Mesodermal cell (in vitro differentiated cells): ENCODE data around the gene PLEKHH3.
"Not testable (repeated sequence)": the region's sequence is repeated elsewhere in the genome, so short reads cannot be mapped to it uniquely, and the experiment has no call there.

Source experiments
- H3K27ac ChIP-seq: 2 replicates; pipeline ENCODE4 v1.7.0; 2013; ENCODE audit warnings: mild to moderate bottlenecking, low read depth, low read length, moderate library complexity; ENCODE audit not compliant: severe bottlenecking
- H3K36me3 ChIP-seq: 2 replicates; pipeline ENCODE4 v1.7.1; 2013; ENCODE audit warnings: mild to moderate bottlenecking, low read length, moderate library complexity; ENCODE audit not compliant: control insufficient read depth, insufficient read depth
- H3K4me1 ChIP-seq: one replicate; pipeline ENCODE4 v1.7.1; 2013; ENCODE audit warnings: mild to moderate bottlenecking, low read length; ENCODE audit not compliant: insufficient read depth, control insufficient read depth, poor library complexity, severe bottlenecking
- H3K4me3 ChIP-seq: 2 replicates; pipeline ENCODE4 v1.7.0; 2013; ENCODE audit warnings: low read length, control low read depth, mild to moderate bottlenecking; ENCODE audit not compliant: insufficient read depth, poor library complexity, severe bottlenecking; ENCODE audit errors: extremely low read depth
- H3K9me3 ChIP-seq: 2 replicates; pipeline ENCODE4 v1.7.1; 2013; ENCODE audit warnings: mild to moderate bottlenecking, low read length, moderate library complexity; ENCODE audit not compliant: control insufficient read depth
- WGBS, 2 experiments: methylation state at CpG; one replicate each; pipeline ENCODE4 v1.1.5; 2013; ENCODE audit warnings: missing lambda C conversion rate in 2 of 2; ENCODE audit not compliant: insufficient coverage in 2 of 2; 5-methylcytosine and 5-hydroxymethylcytosine counted together

Gene PLEKHH3

DNA sequence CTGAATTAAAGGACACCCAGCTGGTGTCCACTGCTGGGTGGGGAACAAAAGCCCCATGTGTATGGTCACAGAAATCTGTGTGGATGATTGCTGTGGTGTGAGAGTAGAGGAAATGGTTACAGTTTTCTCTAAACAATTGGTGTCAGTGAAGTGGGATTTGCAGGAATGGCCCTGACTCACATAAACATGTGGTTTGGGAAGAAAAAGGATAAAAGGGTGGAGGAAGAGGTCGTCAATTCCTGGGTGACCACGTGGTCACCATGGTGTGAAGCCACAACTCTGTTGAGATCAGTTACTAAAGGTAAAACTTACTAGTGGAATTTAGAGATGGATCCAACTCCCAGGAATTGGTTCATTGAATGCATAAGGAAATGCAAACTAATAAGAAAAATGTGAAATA lies 21.3 kb downstream of the PLEKHH3 start:
- Histone ChIP-seq H3K4me3 (no peak overlapping the region), H3K9me3 (peaks cover 5% of the 10 kb centered on the region), H3K27ac (no peak overlapping the region), H3K4me1 (peaks cover 8% of the 10 kb centered on the region), H3K36me3 (no peaks in the 10 kb centered on the region)
- WGBS, 2 experiments, result 80% methylated on average over 2 of the region's 2 CpGs

DNA sequence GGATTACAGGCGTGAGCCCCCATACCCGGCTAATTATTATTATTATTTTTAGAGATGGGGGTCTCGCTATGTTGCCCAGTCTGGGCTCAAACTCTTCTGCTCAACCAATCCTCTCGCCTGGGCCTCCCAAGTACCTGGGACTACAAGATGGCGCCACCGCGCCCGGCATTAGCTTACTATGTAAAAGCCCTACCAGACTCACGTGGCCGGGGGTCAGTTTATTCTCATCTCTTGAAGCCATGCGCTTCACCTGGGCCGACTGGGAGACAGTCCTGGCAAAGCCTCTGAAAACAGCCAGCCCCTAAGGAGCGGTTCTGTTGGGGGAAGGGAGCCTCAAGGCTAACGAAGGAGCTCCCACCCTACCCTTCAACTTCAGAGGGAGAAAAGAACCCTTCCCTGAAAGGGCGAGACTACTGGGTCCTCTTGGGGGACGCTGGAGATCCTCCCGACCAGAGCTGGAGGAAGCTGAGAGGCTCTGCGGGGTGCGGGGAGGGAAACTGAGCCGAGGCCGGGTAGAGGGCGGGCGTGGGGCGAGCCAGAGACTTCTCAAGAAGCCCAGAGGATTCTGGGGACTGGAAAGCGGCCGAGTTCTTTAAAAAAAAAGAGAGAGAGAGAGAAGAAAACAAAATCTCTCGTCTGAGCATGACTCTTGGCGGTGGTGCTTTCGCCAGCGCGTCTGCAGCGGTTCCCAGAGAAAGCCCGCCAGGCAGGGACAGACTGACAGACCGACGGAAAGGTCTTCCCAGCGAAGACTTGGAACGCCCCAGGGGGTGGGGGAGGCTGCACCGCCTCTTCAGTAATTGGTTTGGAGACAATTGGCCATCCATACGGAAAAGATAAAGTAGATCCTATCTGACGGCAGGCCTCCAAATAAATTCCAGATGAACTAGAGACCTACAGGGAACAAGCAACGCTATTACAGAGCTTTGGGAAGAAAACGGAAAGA lies 23.3 kb downstream of the PLEKHH3 start:
- peaks cover 8% of the 10 kb centered on the region for H3K4me1 ChIP-seq
- H3K27ac ChIP-seq, result peak overlapping the region; percentile 72
- peak overlapping the region; percentile 8 for H3K4me3 ChIP-seq
- no peaks in the 10 kb centered on the region for H3K36me3 ChIP-seq
- WGBS, 2 experiments, result 32 to 49% methylated on average over 31 of the region's 42 CpGs
- peaks cover 4% of the 10 kb centered on the region for H3K9me3 ChIP-seq

DNA sequence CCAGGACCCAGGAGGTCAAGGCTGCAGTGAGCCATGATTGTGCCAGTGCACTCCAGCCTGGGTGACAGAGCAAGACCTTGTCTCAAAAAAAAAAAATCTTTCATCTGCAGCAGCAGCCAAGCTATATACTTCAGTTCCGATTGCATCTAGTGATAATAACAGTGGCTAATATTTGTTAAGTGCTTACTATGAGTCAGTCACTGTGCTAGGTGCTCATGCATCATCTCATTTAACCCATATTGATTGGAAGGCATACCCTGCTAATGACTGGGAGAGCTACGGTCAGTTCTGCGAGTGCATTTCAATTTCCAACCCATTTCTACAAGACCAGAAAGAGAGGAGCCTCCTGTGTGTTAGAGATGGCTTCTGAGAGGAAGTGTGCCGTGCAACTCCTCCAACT lies 25.4 kb downstream of the PLEKHH3 start:
- no CpG with 5 or more reads among the region's 4 CpGs for WGBS, 2 experiments
- Histone ChIP-seq H3K9me3 (no peaks in the 10 kb centered on the region), H3K4me3 (no peak overlapping the region), H3K4me1 (peaks cover 8% of the 10 kb centered on the region), H3K36me3 (no peaks in the 10 kb centered on the region), H3K27ac (no peak overlapping the region)

DNA sequence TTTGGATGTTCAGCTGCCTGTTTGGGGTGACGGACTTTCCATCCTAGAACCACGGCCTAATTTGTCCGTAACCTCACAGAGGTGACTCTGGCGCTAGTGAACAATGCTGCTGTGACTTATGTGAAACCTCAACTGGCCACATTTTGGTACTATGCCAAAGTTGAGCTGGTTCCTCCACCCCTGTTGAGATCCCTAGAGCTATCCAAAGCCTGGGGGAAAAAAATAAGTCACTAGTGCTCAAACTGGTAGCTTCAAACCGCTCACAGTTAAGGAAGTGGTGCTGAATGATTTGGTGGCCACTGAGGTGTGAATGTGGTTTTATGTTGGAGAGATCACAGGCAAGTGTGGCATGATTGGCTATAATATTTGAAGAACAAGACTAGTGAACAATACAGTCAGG lies 29.0 kb downstream of the PLEKHH3 start:
- Histone ChIP-seq H3K9me3 (no peaks in the 10 kb centered on the region), H3K4me3 (no peak overlapping the region), H3K4me1 (no peaks in the 10 kb centered on the region), H3K36me3 (no peaks in the 10 kb centered on the region), H3K27ac (no peak overlapping the region)
- WGBS, 2 experiments, result 91 to 96% methylated on average over 5 of the region's 5 CpGs

DNA sequence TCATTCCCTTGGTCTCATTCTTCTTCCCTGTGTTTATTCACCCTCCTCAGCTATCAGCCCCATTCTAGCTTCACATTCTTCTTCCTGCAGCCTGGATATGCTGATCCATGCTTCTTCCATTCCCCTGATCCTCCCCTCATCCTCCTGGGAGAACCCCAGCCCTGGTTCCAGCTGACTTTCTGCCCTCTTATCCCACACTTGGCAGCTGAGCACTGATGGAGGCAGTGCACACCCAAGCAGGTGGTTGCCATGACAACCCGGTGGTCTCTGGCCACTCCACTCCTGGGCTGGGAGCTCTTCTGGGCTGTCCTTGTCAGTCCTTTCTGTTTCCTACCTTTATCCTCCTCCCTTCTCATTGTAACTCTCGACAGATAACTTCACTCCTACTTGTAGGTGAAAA lies 34.5 kb downstream of the PLEKHH3 start:
- WGBS, 2 experiments, result 40 to 71% methylated on average over 1 to 2 of the region's 2 CpGs
- no peak overlapping the region for H3K27ac ChIP-seq
- H3K9me3 ChIP-seq, result no peaks in the 10 kb centered on the region
- no peak overlapping the region for H3K4me3 ChIP-seq
- H3K4me1 ChIP-seq, result no peaks in the 10 kb centered on the region
- H3K36me3 ChIP-seq, result no peaks in the 10 kb centered on the region

DNA sequence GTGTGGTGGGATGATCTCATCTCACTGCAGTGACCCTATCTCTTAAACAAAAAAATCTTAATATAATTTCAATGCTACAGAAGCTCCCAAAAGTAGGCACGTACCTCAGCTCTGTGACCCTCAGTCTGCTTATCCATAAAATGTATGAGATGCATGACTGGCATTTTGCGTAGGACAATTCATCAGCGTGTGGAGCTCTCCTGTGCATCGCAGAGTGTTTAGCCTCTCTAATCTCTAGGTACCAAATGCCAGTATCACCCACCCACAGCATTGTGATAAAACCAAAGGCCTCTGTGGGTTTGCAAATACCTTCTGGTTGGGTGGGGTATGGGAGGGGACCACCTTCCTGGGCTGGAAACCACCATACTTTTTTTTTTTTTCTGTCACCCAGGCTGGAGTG lies 36.7 kb downstream of the PLEKHH3 start:
- H3K4me3 ChIP-seq, result no peak overlapping the region
- WGBS, 2 experiments, result 96 to 100% methylated on average over 1 to 3 of the region's 4 CpGs

DNA sequence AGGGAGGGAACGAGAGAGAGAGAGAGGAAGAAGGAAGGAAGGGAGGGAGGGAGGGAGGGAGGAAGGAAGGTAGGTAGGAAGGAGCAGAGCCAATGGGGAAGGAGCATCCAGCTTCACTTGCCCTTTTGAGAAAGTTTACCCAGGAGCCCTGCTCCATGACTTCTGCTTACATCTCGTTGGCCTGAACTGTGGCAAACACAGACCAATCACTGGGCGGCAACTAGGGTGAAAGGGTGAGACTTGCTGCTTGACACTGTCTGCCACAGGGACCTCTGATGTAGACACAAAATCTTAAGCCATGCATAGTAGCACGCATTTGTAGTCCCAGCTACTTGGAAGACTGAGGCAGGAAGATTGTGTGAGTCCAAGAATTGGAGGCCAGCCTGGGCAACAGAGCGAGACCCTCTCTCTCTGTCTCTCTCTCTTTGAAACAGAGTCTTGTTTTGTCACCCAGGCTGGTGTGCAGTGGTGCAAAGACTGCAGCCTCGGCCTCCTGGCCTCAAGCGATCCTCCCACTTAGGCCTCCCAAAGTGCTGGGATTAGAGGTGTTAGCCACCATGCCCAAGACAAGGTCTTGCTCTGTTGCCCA lies 37.2 kb downstream of the PLEKHH3 start:
- no peak overlapping the region for H3K4me3 ChIP-seq
- H3K9me3 ChIP-seq, result no peaks in the 10 kb centered on the region
- no peaks in the 10 kb centered on the region for H3K4me1 ChIP-seq
- no peaks in the 10 kb centered on the region for H3K36me3 ChIP-seq
- H3K27ac ChIP-seq, result no peak overlapping the region
- 83 to 87% methylated on average over 4 of the region's 7 CpGs for WGBS, 2 experiments

More for the DNA sequence above, 36.7 kb downstream of the PLEKHH3 start:
- Histone ChIP-seq H3K27ac (no peak overlapping the region), H3K9me3 (no peaks in the 10 kb centered on the region), H3K36me3 (no peaks in the 10 kb centered on the region), H3K4me1 (no peaks in the 10 kb centered on the region)

DNA sequence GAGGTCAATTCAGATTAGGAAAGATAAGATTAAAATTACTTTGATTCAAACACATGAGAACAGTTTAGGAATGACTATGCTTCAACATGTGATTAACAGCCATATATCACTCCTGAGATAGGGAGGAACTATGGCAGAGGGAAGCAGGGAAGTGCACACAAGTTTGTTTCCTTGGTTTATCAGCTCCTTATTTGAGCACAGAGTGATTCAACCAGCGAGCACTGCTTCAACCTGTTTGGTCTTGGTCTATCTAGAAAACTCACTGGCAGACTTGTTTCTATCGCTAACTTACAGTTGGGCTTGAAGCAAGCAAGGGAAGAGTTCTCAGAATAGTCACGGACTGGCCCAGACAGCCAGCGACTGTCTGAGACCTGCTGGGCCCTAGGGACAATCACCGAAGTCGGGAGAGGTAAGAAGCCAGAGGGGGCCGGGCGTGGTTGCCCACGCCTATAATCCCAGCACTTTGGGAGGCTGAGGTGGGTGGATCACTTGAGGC lies 43.8 kb downstream of the PLEKHH3 start:
- 84 to 90% methylated on average over 8 to 9 of the region's 9 CpGs for WGBS, 2 experiments
- Histone ChIP-seq H3K27ac (no peak overlapping the region), H3K4me3 (no peak overlapping the region), H3K36me3 (no peaks in the 10 kb centered on the region), H3K4me1 (no peaks in the 10 kb centered on the region), H3K9me3 (no peaks in the 10 kb centered on the region)

DNA sequence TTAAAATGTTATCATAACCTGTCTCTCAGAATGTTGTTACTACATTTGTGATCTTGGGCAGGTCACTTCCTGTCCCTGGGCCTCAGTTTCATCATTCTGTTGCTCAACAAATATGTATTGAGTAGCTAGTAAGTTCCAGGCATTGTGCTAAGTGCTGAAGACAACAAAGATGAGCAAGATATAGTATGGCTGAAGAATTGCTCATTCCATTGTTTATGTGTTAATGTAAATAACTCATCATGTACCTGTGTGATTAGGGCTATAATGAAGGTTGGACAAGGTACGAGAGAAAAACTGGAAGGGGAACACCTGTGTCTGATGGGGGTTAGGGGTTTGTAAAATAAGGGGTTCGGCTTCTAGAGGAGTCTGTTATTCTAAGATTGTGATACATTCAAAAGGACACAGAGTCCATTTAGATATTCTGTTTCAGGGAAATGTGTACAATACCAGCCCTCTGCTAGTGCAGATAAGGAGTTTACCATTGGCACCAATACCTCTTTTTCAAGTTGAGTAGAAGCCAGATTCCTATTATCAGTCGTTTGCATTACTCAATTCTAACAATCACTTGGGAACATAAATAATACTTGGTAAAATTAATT lies 47.3 kb downstream of the PLEKHH3 start:
- Histone ChIP-seq H3K27ac (no peak overlapping the region), H3K4me3 (no peak overlapping the region)
- 95 to 100% methylated on average over 2 of the region's 3 CpGs for WGBS, 2 experiments

DNA sequence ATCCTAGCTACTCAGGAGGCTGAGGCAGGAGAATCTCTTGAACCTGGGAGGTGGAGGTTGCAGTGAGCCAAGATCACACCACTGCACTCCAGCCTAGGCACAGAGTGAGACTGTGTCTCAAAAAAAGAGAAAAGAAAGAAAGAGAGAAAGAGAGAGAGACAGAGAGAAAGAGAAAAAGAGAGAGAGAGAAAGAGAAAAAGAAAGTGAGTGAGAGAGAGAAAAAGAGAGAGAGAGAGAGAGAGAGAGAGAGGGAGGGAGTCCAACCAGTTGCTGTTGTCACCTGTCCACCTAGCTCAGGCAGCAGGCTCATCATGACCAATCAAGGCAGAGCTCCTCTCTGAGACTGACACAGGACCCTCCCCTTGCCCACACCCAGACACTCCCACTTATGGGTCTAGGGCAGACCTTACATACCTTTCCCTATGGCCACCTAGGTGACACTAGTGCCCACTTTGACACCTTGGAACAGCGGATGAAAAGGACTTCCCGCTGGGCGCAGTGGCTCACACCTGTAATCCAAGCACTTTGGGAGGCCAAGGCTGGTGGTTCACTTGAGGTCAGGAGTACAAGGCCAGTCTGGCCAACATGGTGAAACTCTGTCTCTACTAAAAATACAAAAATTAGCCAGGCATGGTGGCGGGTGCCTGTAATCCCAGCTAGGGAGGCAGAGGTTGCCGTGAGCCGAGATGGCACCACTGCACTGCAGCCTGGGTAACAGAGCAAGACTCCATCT lies 49.6 kb downstream of the PLEKHH3 start:
- H3K4me3 ChIP-seq, H3K27ac ChIP-seq, H3K36me3 ChIP-seq, H3K9me3 ChIP-seq, H3K4me1 ChIP-seq: not testable (repeated sequence)
- WGBS, 2 experiments, result 86 to 92% methylated on average over 3 to 4 of the region's 6 CpGs

More for the DNA sequence above, 47.3 kb downstream of the PLEKHH3 start:
- no peaks in the 10 kb centered on the region for H3K36me3 ChIP-seq
- no peaks in the 10 kb centered on the region for H3K4me1 ChIP-seq
- no peaks in the 10 kb centered on the region for H3K9me3 ChIP-seq
